H1 (cell line): Measurements from ENCODE around the gene PKD2. TPM values are rescaled to one million over a fixed set of nuclear protein-coding genes. Genes with fewer than 3 reads are reported as not detected.

Source experiments
- CTCF ChIA-PET: fragments of 300-600 bp; sonication (Branson Sonifier 250); formaldehyde crosslinking; loops from one replicate; lab custom pipeline; 2021; ENCODE audit not compliant: partially characterized antibody; lab: Charles Lee
- POLR2A ChIA-PET: fragments of 300-600 bp; sonication (Branson Sonifier 250); formaldehyde crosslinking; loops from one replicate; lab custom pipeline; 2021; ENCODE audit warnings: inconsistent platforms; ENCODE audit not compliant: partially characterized antibody; lab: Charles Lee
- DNase-seq, 2 experiments: peaks; one replicate each; pipeline versions ENCODE4 v3.0.0 to v3.0.0-alpha.2; 2010 to 2022; ENCODE audit warnings: low spot score in 2 of 2, low read depth in 1 of 2, mixed read lengths in 1 of 2
- FAIRE-seq: peaks from 2 replicates; lab custom pipeline; 2011; peaks lifted over from hg19 to GRCh38; lab: Jason Lieb, UNC
- H2AFZ ChIP-seq: 2 replicates; pipeline ENCODE4 v1.8.1; 2012; ENCODE audit warnings: low read length, inconsistent platforms
- H2AK5ac ChIP-seq: 2 replicates; pipeline ENCODE4 v1.6.1; 2013; ENCODE audit warnings: low read depth, low read length
- H2BK120ac ChIP-seq: replicated peaks from 2 replicates; pipeline ENCODE3; 2013; ENCODE audit warnings: low read depth, low read length, inconsistent platforms
- H2BK12ac ChIP-seq: 2 replicates; pipeline ENCODE4 v1.6.1; 2013; ENCODE audit warnings: low read depth, low read length
- H2BK15ac ChIP-seq: 2 replicates; pipeline ENCODE4 v1.6.1; 2013; ENCODE audit warnings: low read length
- H2BK20ac ChIP-seq: 2 replicates; pipeline ENCODE4 v1.6.1; 2013; ENCODE audit warnings: low read length
- H2BK5ac ChIP-seq: 2 replicates; pipeline ENCODE4 v1.6.1; 2013; ENCODE audit warnings: low read depth, low read length
- H3K14ac ChIP-seq: 2 replicates; pipeline ENCODE4 v1.6.1; 2013; ENCODE audit warnings: inconsistent platforms; ENCODE audit not compliant: insufficient read length
- H3K18ac ChIP-seq: 2 replicates; pipeline ENCODE4 v1.6.1; 2013; ENCODE audit warnings: low read length; ENCODE audit errors: extremely low read depth
- H3K23ac ChIP-seq: 2 replicates; pipeline ENCODE4 v1.6.1; 2013; ENCODE audit warnings: inconsistent platforms; ENCODE audit not compliant: insufficient read length
- H3K23me2 ChIP-seq: 2 replicates; pipeline ENCODE4 v1.6.1; 2013; ENCODE audit warnings: low read depth, low read length
- H3K27ac ChIP-seq: 2 replicates; pipeline ENCODE4 v1.6.1; 2011; ENCODE audit warnings: low read depth, low read length, inconsistent platforms
- H3K27me3 ChIP-seq, 4 experiments: replicated peaks in 1 of 4; 1 replicate in 1 of 4; 2 replicates in 3 of 4; pipeline versions ENCODE4 v1.6.1 to v1.8.1; 2011 to 2013; ENCODE audit warnings: low read length in 3 of 4, mild to moderate bottlenecking in 3 of 4, inconsistent platforms in 2 of 4, mixed read lengths in 2 of 4, moderate library complexity in 1 of 4; ENCODE audit not compliant: control insufficient read depth in 3 of 4, insufficient read depth in 3 of 4; ENCODE audit errors: extremely low read depth in 1 of 4
- H3K36me3 ChIP-seq, 4 experiments: 2 replicates each; pipeline versions ENCODE4 v1.6.1 to v1.8.1; 2011 to 2013; ENCODE audit warnings: mild to moderate bottlenecking in 4 of 4, low read length in 3 of 4, moderate library complexity in 2 of 4, control low read depth in 1 of 4, inconsistent platforms in 1 of 4; ENCODE audit not compliant: insufficient read depth in 4 of 4, control insufficient read depth in 2 of 4
- H3K4ac ChIP-seq: replicated peaks from 2 replicates; pipeline ENCODE3; 2013; ENCODE audit warnings: low read length, low read depth, mixed read lengths, inconsistent platforms; ENCODE audit not compliant: insufficient read length
- H3K4me1 ChIP-seq, 4 experiments: replicated peaks in 1 of 4; 1 replicate in 1 of 4; 2 replicates in 3 of 4; pipeline versions ENCODE4 v1.6.1 to v1.8.1; 2011 to 2013; ENCODE audit warnings: low read length in 3 of 4, inconsistent platforms in 2 of 4, mixed read lengths in 1 of 4; ENCODE audit not compliant: insufficient read depth in 4 of 4, control insufficient read depth in 3 of 4
- H3K4me2 ChIP-seq, 2 experiments: 2 replicates each; pipeline versions ENCODE4 v1.6.1 to v1.8.1; 2011 to 2013; ENCODE audit warnings: low read depth in 2 of 2, low read length in 2 of 2, control low read depth in 1 of 2, inconsistent platforms in 1 of 2, mild to moderate bottlenecking in 1 of 2; ENCODE audit not compliant: insufficient read depth in 1 of 2
- H3K4me3 ChIP-seq, 4 experiments: fragments of 200-600, 300-600 bp in 1 of 4; sonication (generic), shearing (Covaris generic), sonication (Bioruptor Twin) in 1 of 4; 2 replicates each; pipeline versions ENCODE4 v1.5.1 to v1.8.1; 2011 to 2016; ENCODE audit warnings: low read length in 4 of 4, low read depth in 3 of 4, control low read depth in 2 of 4, inconsistent platforms in 2 of 4, mild to moderate bottlenecking in 2 of 4, mixed read lengths in 1 of 4, moderate library complexity in 1 of 4; ENCODE audit not compliant: insufficient read depth in 2 of 4; ENCODE audit errors: extremely low read depth in 1 of 4
- H3K56ac ChIP-seq: replicated peaks from 2 replicates; pipeline ENCODE3; 2013; ENCODE audit warnings: low read depth, mild to moderate bottlenecking, mixed read lengths, low read length, inconsistent platforms; ENCODE audit not compliant: insufficient read length
- H3K79me1 ChIP-seq: 2 replicates; pipeline ENCODE4 v1.6.1; 2013; ENCODE audit warnings: low read depth, low read length, control low read depth
- H3K79me2 ChIP-seq, 2 experiments: 2 replicates each; pipeline versions ENCODE4 v1.6.1 to v1.8.1; 2012 to 2013; ENCODE audit warnings: low read length in 2 of 2, mild to moderate bottlenecking in 2 of 2, inconsistent platforms in 1 of 2; ENCODE audit not compliant: insufficient read depth in 2 of 2, control insufficient read depth in 1 of 2
- H3K9ac ChIP-seq, 4 experiments: replicated peaks in 1 of 4; 1 replicate in 1 of 4; 2 replicates in 3 of 4; pipeline versions ENCODE4 v1.6.1 to v1.8.1; 2011 to 2013; ENCODE audit warnings: low read depth in 3 of 4, low read length in 3 of 4, control low read depth in 2 of 4, mild to moderate bottlenecking in 2 of 4, moderate library complexity in 2 of 4, inconsistent platforms in 1 of 4; ENCODE audit errors: extremely low read depth in 1 of 4
- H3K9me3 ChIP-seq, 2 experiments: 2 replicates each; pipeline versions ENCODE4 v1.6.1 to v1.8.1; 2012 to 2013; ENCODE audit warnings: mild to moderate bottlenecking in 2 of 2, moderate library complexity in 2 of 2, control low read depth in 1 of 2, inconsistent platforms in 1 of 2, low read depth in 1 of 2, low read length in 1 of 2, mixed read lengths in 1 of 2; ENCODE audit not compliant: insufficient read depth in 2 of 2
- H4K20me1 ChIP-seq, 2 experiments: replicated peaks in 1 of 2; 2 replicates each; pipeline versions ENCODE3 to v1.8.1; 2011 to 2013; ENCODE audit warnings: inconsistent platforms in 2 of 2, low read length in 2 of 2, mild to moderate bottlenecking in 1 of 2; ENCODE audit not compliant: insufficient read depth in 2 of 2, control insufficient read depth in 1 of 2
- H4K5ac ChIP-seq: 2 replicates; pipeline ENCODE4 v1.6.1; 2013; ENCODE audit warnings: low read length, low read depth, mixed read lengths, inconsistent platforms; ENCODE audit not compliant: insufficient read length
- H4K8ac ChIP-seq: 2 replicates; pipeline ENCODE4 v1.8.0; 2013; ENCODE audit warnings: mild to moderate bottlenecking, moderate library complexity, low read length, inconsistent platforms; ENCODE audit not compliant: insufficient read depth; ENCODE audit errors: extremely low read depth
- H4K91ac ChIP-seq: replicated peaks from 2 replicates; pipeline ENCODE3; 2013; ENCODE audit warnings: low read length, mixed read lengths, inconsistent platforms; ENCODE audit not compliant: insufficient read length
- BRCA1 ChIP-seq: IDR thresholded peaks from 2 replicates; pipeline ENCODE4 v1.6.1; 2012; ENCODE audit warnings: low read depth, low read length, improper control_type of control experiment
- CBX5 ChIP-seq: fragments of 300-800, 300-1000 bp; sonication (generic); IDR thresholded peaks from 2 replicates; pipeline ENCODE4 v1.7.1; 2016; ENCODE audit warnings: antibody characterized with exemption, low read length, low read depth
- CREB1 ChIP-seq: IDR thresholded peaks from 2 replicates; pipeline ENCODE4 v1.6.1; 2012; ENCODE audit warnings: inconsistent platforms
- EGR1 ChIP-seq: IDR thresholded peaks from 2 replicates; pipeline ENCODE4 v1.6.1; 2011; ENCODE audit warnings: low read depth, low read length, borderline replicate concordance
- EP300 ChIP-seq, 2 experiments: IDR thresholded peaks; 1 replicate in 1 of 2; 2 replicates in 1 of 2; pipeline ENCODE4 v1.6.1; 2011 to 2012; ENCODE audit warnings: low read depth in 2 of 2, low read length in 2 of 2, mild to moderate bottlenecking in 2 of 2, borderline replicate concordance in 1 of 2, inconsistent platforms in 1 of 2, moderate library complexity in 1 of 2
- EZH2 ChIP-seq: fragments of 200-600 bp; sonication (generic); IDR thresholded peaks from 2 replicates; pipeline ENCODE4 v1.7.1; 2012; ENCODE audit warnings: low read depth, mild to moderate bottlenecking, moderate library complexity, low read length, inconsistent platforms; ENCODE audit not compliant: severe bottlenecking
- PHF8 ChIP-seq: fragments of 200-600 bp; sonication (generic); conservative IDR thresholded peaks from 2 replicates; pipeline ENCODE4 v1.7.1; 2012; ENCODE audit warnings: low read depth, mild to moderate bottlenecking, inconsistent platforms, low read length, moderate library complexity
- POLR2A ChIP-seq, 2 experiments: IDR thresholded peaks; 1 replicate in 1 of 2; 2 replicates in 1 of 2; pipeline ENCODE4 v1.6.1; 2011; ENCODE audit warnings: low read depth in 2 of 2, low read length in 2 of 2, mild to moderate bottlenecking in 2 of 2; ENCODE audit errors: control extremely low read depth in 1 of 2
- RAD21 ChIP-seq, 2 experiments: IDR thresholded peaks in 1 of 2; conservative IDR thresholded peaks in 1 of 2; 2 replicates each; pipeline ENCODE4 v1.6.1; 2011; ENCODE audit warnings: low read depth in 2 of 2, low read length in 2 of 2, improper control_type of control experiment in 1 of 2, inconsistent platforms in 1 of 2, mild to moderate bottlenecking in 1 of 2, moderate library complexity in 1 of 2
- SAP30 ChIP-seq: fragments of 300-600 bp; sonication (generic); IDR thresholded peaks from 2 replicates; pipeline ENCODE4 v1.7.1; 2012; ENCODE audit warnings: low read length, moderate library complexity, mild to moderate bottlenecking, inconsistent platforms; ENCODE audit not compliant: insufficient read depth, insufficient replicate concordance
- SIN3A ChIP-seq, 2 experiments: IDR thresholded peaks in 1 of 2; conservative IDR thresholded peaks in 1 of 2; 2 replicates each; pipeline ENCODE4 v1.6.1; 2011 to 2012; ENCODE audit warnings: low read length in 2 of 2, improper control_type of control experiment in 1 of 2, low read depth in 1 of 2, mild to moderate bottlenecking in 1 of 2
- WGBS, 2 experiments: shearing (Covaris generic) in 1 of 2; methylation state at CpG; one replicate each; pipeline versions ENCODE4 v1.1.6 to v1.1.7; 2013 to 2015; ENCODE audit warnings: low lambda C conversion rate in 2 of 2, mixed read lengths in 2 of 2, inconsistent platforms in 1 of 2, low coverage in 1 of 2, missing lambda C conversion rate in 1 of 2; ENCODE audit not compliant: insufficient replicate concordance in 2 of 2, insufficient coverage in 1 of 2, insufficient read length in 1 of 2; ENCODE audit errors: extremely low coverage in 1 of 2, missing lambda C conversion rate in 1 of 2; 5-methylcytosine and 5-hydroxymethylcytosine counted together
- polyA plus RNA-seq, 7 experiments: library from polyadenylated mRNA; depleted of rRNA in 3 of 7; stranded (reverse) in 5 of 7; unstranded in 2 of 7; fragments of >200 nt in 5 of 7; fragments of 200-250 nt in 2 of 7; gene quantifications; 1 replicate in 5 of 7; 2 replicates in 1 of 7; 4 replicates in 1 of 7; pipeline versions ENCODE4 v1.2.1 to v1.2.3, GENCODE V29; 2011 to 2013; ENCODE audit warnings: missing spikeins in 2 of 7, mixed read lengths in 2 of 7
- total RNA-seq: library from RNA; stranded (reverse); fragmentation: NEBNext Ultra II Directional; extraction: Animal tissue kit (Norgen Biotek cat#: 25700); gene quantifications from 2 replicates; pipeline ENCODE4 v1.2.1, GENCODE V29; 2021
- TF ChIP-seq, protein P1 (sequence below): IDR thresholded peaks from 2 replicates; pipeline ENCODE4 v1.6.1; 2011; ENCODE audit warnings: low read length, improper control_type of control experiment

PKD2 gene
- total and polyA plus RNA-seq, 2 of the 8 experiments (the other 6 are each of a cell fraction or from before 2014, with no cell fraction given) = 16.0 to 32.0 TPM

DNA sequence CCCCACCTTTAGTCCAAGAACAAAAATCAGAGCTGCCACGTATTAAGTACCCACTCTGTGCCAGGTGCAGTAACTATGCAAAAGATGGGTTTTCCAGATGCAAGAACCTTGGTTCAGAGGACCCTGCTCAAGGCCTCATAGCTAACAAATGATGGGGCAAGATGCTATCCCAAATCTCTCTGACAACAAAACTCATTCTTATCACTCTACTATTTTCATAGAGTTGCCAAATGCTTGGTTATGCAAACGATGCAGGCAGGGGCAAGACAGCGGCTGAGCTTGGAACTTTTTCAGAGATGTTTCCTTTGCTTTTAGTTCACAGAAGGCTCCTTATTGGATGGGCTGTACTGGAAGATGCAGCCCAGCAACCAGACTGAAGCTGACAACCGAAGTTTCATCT lies 30.5 kb downstream of the PKD2 start:
- Histone ChIP-seq H4K91ac (no peak overlapping the region), H3K23ac (no peak overlapping the region), H4K20me1 (peaks cover 0 to 5% of the 10 kb centered on the region in 2 experiments), H3K9me3 (no peaks in the 10 kb centered on the region), H2BK5ac (no peak overlapping the region), H2BK120ac (no peak overlapping the region), H3K14ac (no peak overlapping the region), H3K79me1 (no peaks in the 10 kb centered on the region; the same call in 1 of the 2 replicates), H3K4me1 (no peaks in the 10 kb centered on the region), H3K36me3 (peaks cover 23 to 73% (median 59%) of the 10 kb centered on the region in 4 experiments), H2BK12ac (no peak overlapping the region), H3K9ac (no peak overlapping the region), H3K56ac (no peak overlapping the region), H2BK20ac (no peak overlapping the region), H2BK15ac (no peak overlapping the region), H3K18ac (no peak overlapping the region), H3K79me2 (peaks cover 0 to 3% of the 10 kb centered on the region in 2 experiments; a peak in 1 of 4 replicates), H3K27me3 (no peaks in the 10 kb centered on the region), H3K27ac (no peak overlapping the region), H4K5ac (no peak overlapping the region), H3K4me2 (no peak overlapping the region), H3K4me3 (no peak overlapping the region), H3K4ac (no peak overlapping the region), H4K8ac (no peak overlapping the region), H2AK5ac (no peak overlapping the region), H2AFZ (no peak overlapping the region), H3K23me2 (no peaks in the 10 kb centered on the region)
- ChIA-PET CTCF (interaction anchor here (1.9 kb wide), 1 partner anchor 17 kb away, joined by 6 read pairs; no protein-coding TSS in a partner anchor), POLR2A (no interaction called here)
- no peak for TF ChIP-seq CREB1
- TF ChIP-seq POLR2A (IDR thresholded peaks at IDR 0.05; ENCODE audit: control extremely low read depth in 1 of 2, low read depth in 2 of 2, low read length in 2 of 2) = no peak
- TF ChIP-seq PHF8 = no peak
- no peak for TF ChIP-seq SAP30
- TF ChIP-seq EZH2 = no peak
- no peak for TF ChIP-seq CBX5
- TF ChIP-seq RAD21 (IDR thresholded peaks at IDR 0.05 in 1 of 2, conservative IDR thresholded peaks at IDR 0.05 in 1 of 2; ENCODE audit: low read depth in 2 of 2, low read length in 2 of 2) = no peak
- TF ChIP-seq EGR1 = no peak
- TF ChIP-seq, protein P1, sequence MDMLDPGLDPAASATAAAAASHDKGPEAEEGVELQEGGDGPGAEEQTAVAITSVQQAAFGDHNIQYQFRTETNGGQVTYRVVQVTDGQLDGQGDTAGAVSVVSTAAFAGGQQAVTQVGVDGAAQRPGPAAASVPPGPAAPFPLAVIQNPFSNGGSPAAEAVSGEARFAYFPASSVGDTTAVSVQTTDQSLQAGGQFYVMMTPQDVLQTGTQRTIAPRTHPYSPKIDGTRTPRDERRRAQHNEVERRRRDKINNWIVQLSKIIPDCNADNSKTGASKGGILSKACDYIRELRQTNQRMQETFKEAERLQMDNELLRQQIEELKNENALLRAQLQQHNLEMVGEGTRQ = no peak
- TF ChIP-seq SIN3A (conservative IDR thresholded peaks at IDR 0.05 in 1 of 2, IDR thresholded peaks at IDR 0.05 in 1 of 2; ENCODE audit: low read depth in 1 of 2, low read length in 2 of 2) = no peak
- no peak for TF ChIP-seq BRCA1
- no peak for TF ChIP-seq EP300 (IDR thresholded peaks at IDR 0.05; ENCODE audit: borderline replicate concordance in 1 of 2, low read depth in 2 of 2, low read length in 2 of 2)
- FAIRE-seq (no peak), DNase-seq (no peak)
- 96% methylated on average over 4 of the region's 4 CpGs; no CpG with 5 or more reads in 1 of the 2 experiments for WGBS, 2 experiments
